Activated CD8-positive, alpha-beta memory T cell treated with anti-CD3 and anti-CD28 coated beads, Interleukin-2, amount 50 U/mL, for 48 hours (primary cell): ENCODE data around the gene ASB4.

Experiments
- DNase-seq: peaks from one replicate; pipeline ENCODE4 v3.0.0-alpha.2; 2020

Gene ASB4

GRCh38 chr7:95558864-95559263 lies 73.1 kb downstream of the ASB4 start:
- no peak for DNase-seq

- no peak for DNase-seq
These were observed 74.9 kb downstream of the ASB4 start for GRCh38 chr7:95560674-95561073.

- no peak for DNase-seq
These were observed 84.0 kb downstream of the ASB4 start for GRCh38 chr7:95569720-95570119.

GRCh38 chr7:95577137-95577536 lies 91.4 kb downstream of the ASB4 start:
- DNase-seq = no peak

- no peak for DNase-seq
These were observed 92.6 kb downstream of the ASB4 start for GRCh38 chr7:95578299-95578855.

- DNase-seq = no peak
These were observed 93.6 kb downstream of the ASB4 start for GRCh38 chr7:95579318-95579717.

GRCh38 chr7:95581467-95581866 lies 95.7 kb downstream of the ASB4 start:
- no peak for DNase-seq

GRCh38 chr7:95582578-95583293 lies 97.0 kb downstream of the ASB4 start:
- no peak for DNase-seq

GRCh38 chr7:95583834-95584621 lies 98.3 kb downstream of the ASB4 start:
- no peak for DNase-seq

GRCh38 chr7:95584769-95585425 lies 99.2 kb downstream of the ASB4 start:
- no peak for DNase-seq

GRCh38 chr7:95585426-95585789 lies 99.7 kb downstream of the ASB4 start:
- no peak for DNase-seq

- DNase-seq = no peak
These were observed 101.2 kb downstream of the ASB4 start for GRCh38 chr7:95586951-95587301.

GRCh38 chr7:95589031-95589430 lies 103.3 kb downstream of the ASB4 start:
- no peak for DNase-seq

GRCh38 chr7:95589766-95590165 lies 104.0 kb downstream of the ASB4 start:
- DNase-seq = no peak
